ENCODE results near the gene CDS1.
"Not testable (repeated sequence)": the region's sequence is repeated elsewhere in the genome, so short reads cannot be mapped to it uniquely, and the experiment has no call there.

Gene CDS1

DNA sequence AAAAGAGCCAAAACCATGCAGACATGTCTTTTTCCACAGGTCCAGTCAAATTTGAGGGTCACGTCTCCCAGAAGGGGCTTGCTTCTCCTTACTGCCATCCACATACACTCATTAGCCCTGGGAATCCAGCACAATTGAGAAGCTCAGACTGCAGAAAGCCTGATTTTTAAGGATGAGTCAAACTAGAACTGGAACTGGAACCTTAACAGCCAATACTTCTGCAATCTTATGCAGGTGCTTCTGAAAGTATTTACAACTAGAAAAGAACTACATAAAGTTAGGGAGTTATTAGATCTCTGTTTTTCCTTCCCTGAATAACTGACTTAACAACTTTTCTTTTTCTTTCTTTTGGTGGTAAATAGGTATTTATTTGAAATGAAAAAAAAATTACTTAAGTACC is 86.3 kb downstream of the CDS1 start:
- no peak overlapping the region for H3K4me3 ChIP-seq (ENCODE audit: low read depth, low read length)

DNA sequence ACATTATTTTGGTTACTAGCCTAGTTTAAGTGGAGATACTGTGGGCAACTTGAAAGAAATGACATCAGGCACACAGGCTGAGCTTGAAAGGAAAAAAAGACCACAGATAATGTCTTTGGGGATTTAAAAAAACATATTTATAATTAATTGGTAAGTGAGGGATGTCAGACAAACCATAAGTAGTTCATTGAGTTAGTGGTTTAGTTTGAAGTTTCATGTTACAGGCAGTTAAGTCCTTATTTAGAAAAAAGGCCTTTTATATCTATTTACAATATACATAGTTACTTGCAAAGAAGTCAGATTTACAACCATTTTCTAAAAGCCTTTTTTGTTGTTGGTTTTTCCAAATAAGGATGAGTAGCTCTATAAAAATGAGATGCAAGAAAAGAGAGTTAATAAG is 89.2 kb downstream of the CDS1 start:
- H3K4me3 ChIP-seq (ENCODE audit: low read depth, low read length): no peak overlapping the region

DNA sequence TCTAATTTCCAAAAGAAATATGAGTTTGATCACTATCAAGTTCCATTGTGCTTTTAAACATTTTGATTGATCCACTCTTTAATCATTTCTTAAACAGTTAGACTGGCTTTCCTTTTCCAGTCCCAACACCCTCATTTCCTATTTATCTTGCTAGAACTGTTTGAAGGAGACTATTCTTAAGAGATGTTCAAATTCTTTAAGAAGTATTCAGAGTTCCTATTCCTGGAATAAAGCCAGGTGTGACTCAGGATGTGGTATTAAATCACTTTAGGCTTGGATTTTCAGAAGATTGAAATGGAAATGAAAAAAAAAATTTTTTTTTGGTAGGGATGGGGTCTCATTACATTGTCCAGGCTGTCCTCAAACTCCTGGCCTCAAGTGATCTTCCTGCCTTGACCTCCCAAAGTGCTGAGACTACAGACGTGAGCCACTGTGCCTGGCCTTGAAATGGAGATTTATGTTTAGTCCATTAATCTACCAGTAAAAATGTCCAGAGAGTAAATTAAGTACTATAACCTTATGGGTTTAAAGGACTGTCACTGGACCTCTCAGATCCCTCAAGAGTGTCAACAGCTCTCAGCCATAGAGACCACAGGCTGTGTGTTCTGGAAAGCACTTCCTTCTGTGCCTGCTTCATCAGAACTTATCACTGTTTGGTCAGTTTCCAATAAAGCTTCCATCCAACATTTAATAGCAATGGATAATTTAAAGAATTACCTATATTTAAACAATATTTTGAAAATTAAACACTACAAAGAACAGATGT is 90.7 kb downstream of the CDS1 start:
- H3K4me3 ChIP-seq (ENCODE audit: low read depth, low read length): no peak overlapping the region

GRCh38 chr4:84677093-84677492 is 94.2 kb downstream of the CDS1 start:
- no peak overlapping the region for H3K4me3 ChIP-seq (ENCODE audit: low read depth, low read length)

DNA sequence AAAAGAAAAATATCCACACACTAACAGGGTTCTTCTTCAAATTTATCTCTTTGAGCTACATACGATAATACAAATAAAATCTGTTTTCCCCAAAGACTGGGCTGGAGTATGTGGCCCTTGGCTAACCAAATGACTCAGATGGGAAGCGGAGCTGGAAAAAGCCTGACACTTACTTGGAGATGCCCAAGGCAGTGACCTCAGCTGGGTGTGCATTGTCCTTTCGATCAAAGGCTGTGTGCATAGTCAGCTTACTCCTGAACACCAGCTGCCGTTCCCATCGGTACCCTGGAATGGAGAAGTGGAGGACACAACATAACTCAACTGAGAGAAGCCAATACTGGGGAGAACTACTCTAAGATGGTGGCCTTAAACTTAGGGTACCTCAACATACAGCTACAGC is 95.1 kb downstream of the CDS1 start:
- H3K4me3 ChIP-seq (ENCODE audit: low read depth, low read length): no peak overlapping the region

GRCh38 chr4:84678976-84679744 is 96.2 kb downstream of the CDS1 start:
- H3K4me3 ChIP-seq (ENCODE audit: low read depth, low read length): no peak overlapping the region

DNA sequence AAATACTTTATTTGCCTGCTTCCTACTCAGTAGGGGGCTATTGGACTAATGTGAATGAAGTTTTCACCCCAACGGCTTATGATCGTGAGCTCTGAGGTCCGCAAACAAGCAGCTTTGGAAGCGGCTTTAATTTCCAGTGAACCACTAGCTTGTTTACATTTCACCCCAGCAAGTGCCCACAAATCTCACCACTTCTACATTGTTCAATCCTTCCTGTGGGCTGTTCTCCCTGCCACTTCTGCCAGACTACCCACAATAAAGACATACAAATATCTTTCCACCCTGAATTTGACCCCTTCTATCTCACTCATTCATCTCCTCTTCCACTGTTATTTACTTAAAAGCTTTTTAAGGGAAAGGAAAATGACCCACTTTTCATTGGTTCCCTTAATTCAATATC is 98.0 kb downstream of the CDS1 start:
- no peak overlapping the region for H3K4me3 ChIP-seq (ENCODE audit: low read depth, low read length)

DNA sequence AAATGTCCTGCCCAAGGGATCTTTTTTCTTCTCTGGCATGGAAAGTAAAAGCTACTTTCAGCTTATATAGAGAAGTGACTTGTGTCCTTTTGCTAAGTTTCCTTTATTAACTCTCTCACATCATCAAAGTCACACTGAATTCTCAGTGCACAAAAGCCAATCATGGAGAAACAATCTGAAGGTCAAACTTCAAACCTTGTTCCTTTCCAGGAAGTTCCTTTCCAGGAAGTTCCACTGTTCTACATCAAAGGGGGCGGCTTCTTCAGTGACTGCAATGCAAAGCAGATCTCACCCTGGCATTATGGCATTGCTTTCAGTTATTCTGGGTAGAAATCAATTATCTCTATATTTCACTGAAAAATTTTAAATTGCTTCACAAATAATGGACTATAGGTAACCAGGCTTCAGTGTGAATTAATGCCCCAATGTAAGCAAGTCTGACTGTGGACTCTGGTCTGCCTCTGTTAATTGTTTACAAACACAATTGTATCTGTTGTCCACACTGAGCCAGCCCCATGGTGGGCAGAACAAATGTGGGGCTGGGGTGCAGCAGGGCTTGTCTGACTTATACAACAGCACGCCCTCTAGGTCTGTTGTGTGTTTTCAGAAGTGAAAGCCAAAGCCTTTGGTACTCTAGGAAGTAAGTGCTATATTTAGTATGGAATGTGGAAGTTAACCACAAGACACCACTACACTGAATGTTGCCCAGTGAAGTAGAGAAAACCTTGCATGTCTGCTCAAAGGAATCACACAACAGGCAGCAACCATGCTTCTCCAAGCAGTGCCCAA is 98.8 kb downstream of the CDS1 start:
- H3K4me3 ChIP-seq (ENCODE audit: low read depth, low read length): no peak overlapping the region

GRCh38 chr4:84682661-84683060 is 99.7 kb downstream of the CDS1 start:
- H3K4me3 ChIP-seq (ENCODE audit: low read depth, low read length): not testable (repeated sequence)

GRCh38 chr4:84683064-84683850 is 100.3 kb downstream of the CDS1 start:
- H3K4me3 ChIP-seq (ENCODE audit: low read depth, low read length): no peak overlapping the region

DNA sequence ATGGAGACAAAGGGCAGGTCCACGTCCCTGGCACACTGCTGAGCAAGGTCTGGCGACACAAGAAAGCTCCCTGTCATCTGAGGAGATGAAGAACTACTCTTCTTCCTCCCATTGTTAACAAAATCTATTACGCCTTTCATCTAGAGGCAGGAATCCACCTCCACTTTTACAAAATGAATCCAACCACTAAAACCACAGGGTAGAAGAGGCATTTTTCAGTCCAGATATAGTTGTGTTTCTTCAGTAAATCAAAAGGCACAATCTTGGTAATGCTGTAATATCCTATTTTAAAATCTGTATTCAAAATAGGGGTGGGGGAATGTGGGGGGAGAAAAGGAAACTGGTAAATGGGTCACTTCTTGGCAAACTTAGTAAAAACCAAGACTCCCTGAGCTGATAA is 101.4 kb downstream of the CDS1 start:
- no peak overlapping the region for H3K4me3 ChIP-seq (ENCODE audit: low read depth, low read length)

DNA sequence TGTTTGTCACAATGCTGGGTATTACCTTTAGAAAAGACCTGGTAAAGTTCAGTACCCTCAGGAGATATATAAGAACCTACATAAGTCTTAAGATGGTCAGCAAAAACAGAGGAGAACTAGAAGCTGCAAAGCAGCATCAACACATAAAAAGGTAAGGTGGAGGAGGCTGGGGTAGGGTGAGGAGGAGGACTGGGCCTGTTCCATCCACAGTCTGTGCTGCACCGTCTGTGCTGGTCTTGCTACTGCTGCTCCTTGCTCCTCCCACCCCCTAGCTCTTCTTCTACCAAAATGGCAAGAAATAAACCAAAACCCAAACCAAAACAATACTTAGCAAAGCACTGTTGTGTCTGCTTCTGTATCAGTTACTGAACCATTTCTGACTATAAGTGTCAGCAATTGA is 102.2 kb downstream of the CDS1 start:
- H3K4me3 ChIP-seq (ENCODE audit: low read depth, low read length): no peak overlapping the region

DNA sequence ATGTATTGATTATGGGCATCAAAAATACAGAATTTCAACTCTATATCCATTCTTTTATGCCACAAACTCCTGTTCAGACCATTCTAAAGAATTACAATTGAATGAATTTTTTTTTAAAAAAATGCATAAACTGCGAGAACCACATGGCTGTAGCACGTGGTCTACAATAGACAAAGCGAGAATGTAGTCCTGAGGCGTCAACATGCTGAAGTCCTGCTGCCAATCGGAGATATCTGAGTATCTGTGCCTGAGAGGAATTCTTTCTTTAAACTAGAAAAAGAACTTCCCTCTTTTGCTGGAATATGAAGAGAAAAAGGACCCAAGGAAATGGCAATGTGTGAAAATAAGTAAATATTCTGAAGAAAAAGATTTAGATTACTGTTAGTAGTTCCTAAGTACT is 105.7 kb downstream of the CDS1 start:
- H3K4me3 ChIP-seq (ENCODE audit: low read depth, low read length): no peak overlapping the region

GRCh38 chr4:84689197-84689596 is 106.3 kb downstream of the CDS1 start:
- H3K4me3 ChIP-seq (ENCODE audit: low read depth, low read length): no peak overlapping the region

GRCh38 chr4:84690481-84690880 is 107.6 kb downstream of the CDS1 start:
- H3K4me3 ChIP-seq (ENCODE audit: low read depth, low read length): no peak overlapping the region

DNA sequence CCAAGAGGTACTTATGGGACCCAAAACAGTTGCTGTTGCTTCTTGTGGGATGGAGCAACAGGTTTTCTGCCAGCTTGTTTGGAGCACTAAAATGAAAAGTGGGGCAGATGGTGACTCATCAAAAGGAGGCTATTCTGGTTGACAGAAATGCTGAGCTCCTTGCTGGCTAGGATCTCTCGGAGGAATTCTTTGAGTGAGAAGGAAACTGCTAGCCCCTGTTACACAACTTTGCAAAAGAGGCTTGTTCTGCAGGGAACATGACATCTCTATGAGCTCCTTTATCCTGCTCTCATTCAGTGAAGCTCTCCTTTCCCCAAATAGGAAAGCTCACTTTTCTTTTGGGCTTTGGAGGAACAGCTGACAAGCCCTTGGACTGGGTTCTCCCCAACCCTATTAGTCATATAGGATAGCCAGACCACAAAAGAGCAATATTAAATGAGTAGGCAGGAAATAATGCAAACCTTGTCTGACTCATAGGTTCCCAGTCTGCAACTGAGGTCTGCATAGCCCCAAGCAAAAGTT is 108.3 kb downstream of the CDS1 start:
- no peak overlapping the region for H3K4me3 ChIP-seq (ENCODE audit: low read depth, low read length)

DNA sequence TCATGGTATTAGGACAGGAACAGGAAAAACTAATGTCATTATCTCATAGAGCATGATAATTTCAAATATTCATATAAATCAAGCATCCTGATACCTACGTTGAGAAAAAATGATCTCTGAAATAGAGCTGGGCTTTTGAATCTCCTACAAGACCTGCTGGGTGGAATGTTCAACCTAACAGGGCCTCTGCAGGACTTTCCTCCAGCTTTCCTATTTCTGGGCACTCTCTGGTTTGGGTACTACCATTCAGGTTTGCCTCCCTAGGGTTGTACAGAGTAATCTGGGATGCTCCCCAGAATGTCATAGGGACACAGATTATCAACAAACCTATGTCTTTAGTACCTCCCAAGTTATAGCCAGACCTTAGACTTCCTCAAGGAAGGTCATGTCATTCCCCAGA is 108.9 kb downstream of the CDS1 start:
- no peak overlapping the region for H3K4me3 ChIP-seq (ENCODE audit: low read depth, low read length)

GRCh38 chr4:84697159-84697558 is 114.2 kb downstream of the CDS1 start:
- H3K4me3 ChIP-seq (ENCODE audit: low read depth, low read length): no peak overlapping the region

- no peak overlapping the region for H3K4me3 ChIP-seq (ENCODE audit: low read depth, low read length)
Measured at GRCh38 chr4:84697615-84698201, 114.8 kb downstream of the CDS1 start.

GRCh38 chr4:84699001-84699671 is 116.2 kb downstream of the CDS1 start:
- H3K4me3 ChIP-seq (ENCODE audit: low read depth, low read length): no peak overlapping the region
